ENCODE results near the gene IRS4.

IRS4 gene
- 0 reads per million in 2 donors for total RNA-seq

- DNase-seq, result no peak
Observed at GRCh38 chrX:108736509-108737479, at the start of gene IRS4. Gene IRS4 (minus strand): TSS chrX:108736563.

GRCh38 chrX:108772549-108772948, 36.2 kb upstream of the IRS4 start:
- no peak for DNase-seq

GRCh38 chrX:108763559-108763958, 27.2 kb upstream of the IRS4 start:
- no peak for DNase-seq

GRCh38 chrX:108740299-108740774, 4.0 kb upstream of the IRS4 start:
- DNase-seq, result no peak

- DNase-seq, result no peak
Observed at GRCh38 chrX:108737754-108738153, 1.4 kb upstream of the IRS4 start.

GRCh38 chrX:108735679-108736508, 469 bp downstream of the IRS4 start:
- no peak for DNase-seq

- no peak for DNase-seq
Observed at GRCh38 chrX:108735091-108735678, 1.2 kb downstream of the IRS4 start.

GRCh38 chrX:108734426-108734825, 1.9 kb downstream of the IRS4 start:
- no peak for DNase-seq

GRCh38 chrX:108732630-108733321, 3.6 kb downstream of the IRS4 start:
- no peak for DNase-seq

- DNase-seq, result no peak
Observed at GRCh38 chrX:108731153-108731552, 5.2 kb downstream of the IRS4 start.

GRCh38 chrX:108726748-108727147, 9.6 kb downstream of the IRS4 start:
- no peak for DNase-seq

- DNase-seq, result no peak
Observed at GRCh38 chrX:108722561-108722960, 13.8 kb downstream of the IRS4 start.

GRCh38 chrX:108712886-108713285, 23.5 kb downstream of the IRS4 start:
- no peak for DNase-seq

- no peak for DNase-seq
Observed at GRCh38 chrX:108704839-108705238, 31.5 kb downstream of the IRS4 start.

GRCh38 chrX:108702530-108702929, 33.8 kb downstream of the IRS4 start:
- no peak for DNase-seq

GRCh38 chrX:108701633-108702032, 34.7 kb downstream of the IRS4 start:
- DNase-seq, result no peak

- no peak for DNase-seq
Observed at GRCh38 chrX:108699368-108699767, 37.0 kb downstream of the IRS4 start.

GRCh38 chrX:108696690-108697089, 39.7 kb downstream of the IRS4 start:
- no peak for DNase-seq
